Ovary (tissue), 9 donors: ENCODE measurements around the gene FIGNL2. TPM values are rescaled to one million over a fixed set of nuclear protein-coding genes. Genes with fewer than 3 reads are reported as not detected.

Experiments
- DNase-seq, 5 donors: peaks; one replicate each; pipeline ENCODE4 v3.0.0-alpha.2; 2019 to 2020
- H3K27ac ChIP-seq, 2 donors: fragments of 200-600 bp; one replicate each; pipeline versions ENCODE4 v1.5.1 to v1.8.0; 2019 to 2022
- H3K27me3 ChIP-seq: fragments of 200-600 bp; one replicate; pipeline ENCODE4 v1.8.0; 2022
- H3K36me3 ChIP-seq: fragments of 200-600 bp; sonication (generic); one replicate; pipeline ENCODE4 v1.5.1; 2019
- H3K4me1 ChIP-seq: one replicate; pipeline ENCODE4 v1.8.1; 2013; ENCODE audit warnings: mild to moderate bottlenecking, moderate library complexity; ENCODE audit not compliant: insufficient read depth
- H3K4me3 ChIP-seq: fragments of 200-600 bp; sonication (generic); one replicate; pipeline ENCODE4 v1.5.1; 2017
- H3K9me3 ChIP-seq, 2 donors: fragments of 200-600 bp in 1 of 2; sonication (generic) in 1 of 2; one replicate each; pipeline versions ENCODE4 v1.5.1 to v1.8.1; 2013 to 2019; ENCODE audit warnings: mild to moderate bottlenecking in 1 of 2, moderate library complexity in 1 of 2
- EP300 ChIP-seq: sonication (generic); formaldehyde crosslinking; IDR thresholded peaks from one replicate; pipeline ENCODE4 v1.6.1; 2017; ENCODE audit warnings: antibody characterized with exemption
- POLR2A ChIP-seq: fragments of 450-650 bp; IDR thresholded peaks from one replicate; pipeline ENCODE4 v1.6.1; 2017; ENCODE audit warnings: antibody characterized with exemption, mild to moderate bottlenecking, moderate library complexity
- WGBS, 3 donors: extraction: QIAGEN DNeasy Blood & Tissue Kit in 1 of 3; methylation state at CpG; one replicate each; pipeline versions ENCODE4 v1.1.5 to v1.1.7; 2013 to 2017; 5-methylcytosine and 5-hydroxymethylcytosine counted together
- intact Hi-C, 4 donors: fragments of 100-400 bp; cut with DNase I; formaldehyde crosslinking; loops; one replicate each; pipeline versions ENCODE4 v1.11.0 to v1.15.1; 2022 to 2023
- polyA plus RNA-seq, 2 donors: library from polyadenylated mRNA; stranded (reverse); fragments of 200-250 nt in 1 of 2; fragments of 350-450 nt in 1 of 2; fragmentation: Illumina TruSeq in 1 of 2; extraction: RNeasy Lipid Tissue Mini Kit (QIAGEN cat#74804) in 1 of 2; gene quantifications; one replicate each; pipeline ENCODE4 v1.2.3, GENCODE V29; 2013 to 2014
- total RNA-seq, 7 donors: library from RNA; depleted of rRNA in 2 of 7; stranded (reverse); fragments of >200 nt in 2 of 7; fragmentation: NEBNext Ultra II Directional in 3 of 7; extraction: Animal tissue kit (Norgen Biotek cat#: 25700) in 3 of 7; gene quantifications; one replicate each; pipeline versions ENCODE4 v1.1.0 to v1.2.4, GENCODE V29; 2016 to 2023
- TF ChIP-seq, protein P1 (sequence below), 3 donors: fragments of 450-650 bp in 2 of 3; fragments of 200-600 bp in 1 of 3; IDR thresholded peaks; one replicate each; pipeline versions ENCODE4 v1.5.1 to v1.8.0; 2016 to 2022; ENCODE audit warnings: antibody characterized with exemption in 3 of 3, mild to moderate bottlenecking in 1 of 3
- donor health status: DM: no; HTN: no; CAD: no; lungs with moderate emphysema.
- donor health status: DM: no; HTN: no; CAD: no.
- donor health status: Bipolar disorder and iron deficiency.
- donor health status: DM: yes; HTN: yes; CAD: no.
- donor health status: DM: no; HTN: no; CAD: no.
- donor health status: DM: yes; HTN: yes; CAD: no.

Gene FIGNL2
- total and polyA plus RNA-seq, 9 donors: 0.11 to 0.50 (median 0.22) TPM

DNA sequence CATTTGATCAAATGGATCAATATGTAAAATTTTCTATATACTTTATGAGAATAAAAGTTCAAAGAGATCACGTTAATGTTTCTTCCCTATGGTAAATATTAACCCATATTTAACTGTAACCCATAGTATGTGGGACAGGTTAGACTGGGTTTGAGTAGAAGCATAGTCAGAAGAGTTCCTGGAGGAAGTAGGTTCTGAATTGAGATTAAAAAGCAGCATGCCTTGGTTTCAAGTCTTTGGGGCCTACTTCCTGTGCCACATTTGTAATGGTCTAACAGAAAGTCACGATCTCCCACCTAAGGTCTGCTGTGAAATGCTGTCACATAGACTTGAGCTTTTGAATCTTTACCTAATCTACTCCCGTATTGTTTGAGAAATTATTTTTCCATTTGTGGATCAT is 63.8 kb downstream of the FIGNL2 start:
- Histone ChIP-seq H3K4me1 (no peaks in the 10 kb centered on the region), H3K27me3 (no peaks in the 10 kb centered on the region), H3K36me3 (no peaks in the 10 kb centered on the region), H3K9me3 (no peaks in the 10 kb centered on the region), H3K27ac (no peak overlapping the region), H3K4me3 (no peak overlapping the region)
- TF ChIP-seq, protein P1, sequence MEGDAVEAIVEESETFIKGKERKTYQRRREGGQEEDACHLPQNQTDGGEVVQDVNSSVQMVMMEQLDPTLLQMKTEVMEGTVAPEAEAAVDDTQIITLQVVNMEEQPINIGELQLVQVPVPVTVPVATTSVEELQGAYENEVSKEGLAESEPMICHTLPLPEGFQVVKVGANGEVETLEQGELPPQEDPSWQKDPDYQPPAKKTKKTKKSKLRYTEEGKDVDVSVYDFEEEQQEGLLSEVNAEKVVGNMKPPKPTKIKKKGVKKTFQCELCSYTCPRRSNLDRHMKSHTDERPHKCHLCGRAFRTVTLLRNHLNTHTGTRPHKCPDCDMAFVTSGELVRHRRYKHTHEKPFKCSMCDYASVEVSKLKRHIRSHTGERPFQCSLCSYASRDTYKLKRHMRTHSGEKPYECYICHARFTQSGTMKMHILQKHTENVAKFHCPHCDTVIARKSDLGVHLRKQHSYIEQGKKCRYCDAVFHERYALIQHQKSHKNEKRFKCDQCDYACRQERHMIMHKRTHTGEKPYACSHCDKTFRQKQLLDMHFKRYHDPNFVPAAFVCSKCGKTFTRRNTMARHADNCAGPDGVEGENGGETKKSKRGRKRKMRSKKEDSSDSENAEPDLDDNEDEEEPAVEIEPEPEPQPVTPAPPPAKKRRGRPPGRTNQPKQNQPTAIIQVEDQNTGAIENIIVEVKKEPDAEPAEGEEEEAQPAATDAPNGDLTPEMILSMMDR (IDR thresholded peaks at IDR 0.05): no peak
- TF ChIP-seq EP300 (no peak), POLR2A (no peak)
- intact Hi-C loops: no loop called here
- DNase-seq: no peak
- 83 to 90% (median 85%) methylated on average over 3 of the region's 3 CpGs for WGBS, 3 donors

DNA sequence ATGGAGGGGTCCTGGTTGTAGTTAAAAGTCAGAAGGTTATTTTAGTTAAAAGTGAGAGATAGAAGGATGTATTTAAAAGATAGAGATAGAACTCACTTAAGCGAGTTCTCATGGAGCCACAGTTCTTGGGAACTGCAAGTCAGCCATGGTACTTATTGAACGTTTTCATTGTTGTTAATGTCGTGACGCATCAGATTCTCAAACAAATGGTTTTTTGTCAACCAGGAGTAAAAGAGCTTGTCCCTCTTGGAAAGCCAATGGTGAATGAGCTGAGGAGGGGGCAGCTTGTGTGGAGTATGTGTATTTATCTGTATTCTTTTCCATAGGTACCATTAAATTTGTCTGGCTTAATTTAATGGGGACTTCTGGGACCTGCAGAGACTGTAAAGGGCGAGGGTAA is 68.6 kb downstream of the FIGNL2 start:
- H3K36me3 ChIP-seq: no peaks in the 10 kb centered on the region
- H3K4me3 ChIP-seq: no peak overlapping the region
- 77 to 94% (median 89%) methylated on average over 5 of the region's 5 CpGs for WGBS, 3 donors
- H3K27ac ChIP-seq: no peak overlapping the region
- TF ChIP-seq, protein P1 (IDR thresholded peaks at IDR 0.05): no peak
- TF ChIP-seq POLR2A (no peak), EP300 (no peak)
- no peak for DNase-seq
- intact Hi-C loops: no loop called here
- H3K9me3 ChIP-seq: no peaks in the 10 kb centered on the region
- no peaks in the 10 kb centered on the region for H3K4me1 ChIP-seq
- H3K27me3 ChIP-seq: no peaks in the 10 kb centered on the region

DNA sequence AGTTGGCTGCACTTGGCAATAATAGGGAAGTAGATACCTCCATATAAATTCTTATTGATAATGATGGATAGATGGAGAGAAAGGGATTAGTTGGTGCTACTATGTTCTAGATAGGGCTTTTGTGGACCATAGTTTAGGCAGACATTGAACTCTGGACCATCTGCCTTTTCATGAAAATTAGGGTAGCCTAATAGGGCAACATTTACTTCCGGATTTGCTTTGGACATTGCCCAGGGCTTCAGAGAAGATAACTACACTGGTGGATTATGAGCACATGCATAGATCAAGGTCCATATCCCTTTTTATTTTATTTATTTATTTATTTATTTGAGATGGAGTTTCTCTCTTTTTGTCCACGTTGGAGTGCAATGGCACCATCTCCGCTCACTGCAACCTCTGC is 70.5 kb downstream of the FIGNL2 start:
- H3K27me3 ChIP-seq: no peaks in the 10 kb centered on the region
- TF ChIP-seq, protein P1 (IDR thresholded peaks at IDR 0.05): no peak
- no peak for TF ChIP-seq EP300
- TF ChIP-seq POLR2A: no peak
- intact Hi-C loops: no loop called here
- H3K36me3 ChIP-seq: no peaks in the 10 kb centered on the region
- no peaks in the 10 kb centered on the region for H3K9me3 ChIP-seq
- no peak for DNase-seq
- H3K4me3 ChIP-seq: no peak overlapping the region
- H3K4me1 ChIP-seq: no peaks in the 10 kb centered on the region
- H3K27ac ChIP-seq: no peak overlapping the region
- 87 to 90% (median 89%) methylated on average over 3 of the region's 3 CpGs for WGBS, 3 donors

DNA sequence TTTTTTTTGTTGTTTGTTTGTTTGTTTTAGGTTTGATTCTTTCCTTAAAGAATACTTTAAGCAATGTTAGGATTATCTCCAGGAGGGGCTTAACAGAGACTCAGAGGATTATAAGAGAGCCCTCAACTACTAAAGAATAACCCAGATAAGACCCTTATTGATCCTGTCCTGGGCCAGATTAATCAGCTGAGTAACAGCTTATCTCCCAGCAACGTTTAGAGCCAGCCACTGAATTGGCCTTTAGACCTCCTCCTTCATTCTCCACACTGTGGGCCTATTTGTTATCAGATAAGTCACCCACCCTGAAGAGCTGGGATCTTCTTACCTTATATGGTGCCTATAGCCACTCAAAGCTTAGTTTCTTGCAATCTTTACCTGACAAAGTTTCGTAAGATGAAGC is 71.1 kb downstream of the FIGNL2 start:
- no peaks in the 10 kb centered on the region for H3K9me3 ChIP-seq
- no peak overlapping the region for H3K27ac ChIP-seq
- no peaks in the 10 kb centered on the region for H3K4me1 ChIP-seq
- 51 to 53% (median 51%) methylated on average over 2 of the region's 2 CpGs for WGBS, 3 donors
- DNase-seq: no peak
- no peak for TF ChIP-seq POLR2A
- TF ChIP-seq, protein P1 (IDR thresholded peaks at IDR 0.05): no peak
- no peak for TF ChIP-seq EP300
- no peaks in the 10 kb centered on the region for H3K36me3 ChIP-seq
- H3K27me3 ChIP-seq: no peaks in the 10 kb centered on the region
- H3K4me3 ChIP-seq: no peak overlapping the region
- intact Hi-C loops: no loop called here

DNA sequence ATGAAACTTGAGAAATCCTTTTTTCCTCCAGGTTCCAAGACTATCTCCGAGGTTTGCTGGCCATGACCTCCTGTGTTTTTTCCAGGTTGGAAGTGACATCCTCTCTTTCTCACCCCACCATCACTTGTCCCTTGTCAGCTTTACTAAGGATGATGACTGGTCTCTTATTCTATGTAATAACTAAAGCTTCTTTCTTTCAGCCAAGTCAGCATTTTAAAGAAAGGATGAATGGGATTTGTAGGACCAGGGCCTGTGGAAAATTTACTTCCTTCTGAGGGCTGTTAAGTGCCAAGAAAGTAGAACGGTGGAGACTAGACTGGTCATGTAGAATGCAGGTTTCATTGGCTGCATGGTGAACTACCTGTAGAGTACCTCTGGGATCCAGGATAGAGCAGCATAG is 73.6 kb downstream of the FIGNL2 start:
- Histone ChIP-seq H3K27ac (no peak overlapping the region), H3K4me3 (no peak overlapping the region), H3K27me3 (no peaks in the 10 kb centered on the region), H3K9me3 (no peaks in the 10 kb centered on the region), H3K4me1 (no peaks in the 10 kb centered on the region), H3K36me3 (no peaks in the 10 kb centered on the region)
- TF ChIP-seq POLR2A (no peak), EP300 (no peak)
- TF ChIP-seq, protein P1 (IDR thresholded peaks at IDR 0.05): no peak
- intact Hi-C loops: no loop called here
- 69 to 79% (median 71%) methylated on average over 2 of the region's 2 CpGs for WGBS, 3 donors
- DNase-seq: no peak
